ENCODE data around the gene TMEM163. TPM values are rescaled to one million over a fixed set of nuclear protein-coding genes. Genes with fewer than 3 reads are reported as not detected.

Gene TMEM163
- total and polyA plus RNA-seq, 2 donors (not counting 3 experiments of a cell fraction or from before 2014, with no cell fraction given): 1.0 to 2.8 TPM

DNA sequence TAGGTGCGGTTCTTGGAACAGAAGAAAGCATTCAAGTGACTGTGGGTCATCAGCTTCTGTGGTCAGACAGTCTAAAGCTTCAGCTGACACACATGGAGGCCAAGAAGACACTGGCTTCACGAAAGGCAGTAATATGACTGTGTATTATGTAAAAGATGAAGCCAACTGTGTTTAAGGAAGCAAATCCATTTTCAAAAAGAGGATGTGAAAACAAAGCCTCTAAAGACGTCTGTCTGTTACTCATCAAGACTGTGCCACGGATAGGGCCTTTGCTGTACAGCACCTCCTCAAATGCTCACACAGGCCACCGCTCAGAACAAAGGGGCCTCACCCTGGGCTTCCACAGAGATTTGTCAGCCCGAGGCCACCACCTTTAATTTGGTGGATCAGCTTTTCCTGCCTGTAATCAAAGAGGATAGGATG is 21.1 kb upstream of the TMEM163 start:
- intact Hi-C loops (cut with micrococcal nuclease) (no loop called here), dilution Hi-C loops (cut with MboI; ENCODE audit: extremely low pct_ligation_motif_present, low sequenced_read_pairs) (no loop called here)
- FAIRE-seq (no peak), DNase-seq (ENCODE audit: low read depth, low spot score) (no peak)
- H3K4me3 ChIP-seq (replicated peaks in 1 of 3; ENCODE audit: insufficient read depth in 1 of 3, low read depth in 1 of 3, low read length in 3 of 3): no peak overlapping the region
- no peak overlapping the region for H3K27ac ChIP-seq (ENCODE audit: insufficient read depth, low read depth, low read length)
- H3K27me3 ChIP-seq (ENCODE audit: control insufficient read depth in 2 of 2, insufficient read depth in 2 of 2, low read length in 2 of 2): peaks cover 0 to 8% of the 10 kb centered on the region in 2 experiments
- no peaks in the 10 kb centered on the region for H3K36me3 ChIP-seq (ENCODE audit: control insufficient read depth in 2 of 2, extremely low read depth in 1 of 2, insufficient read depth in 2 of 2, low read length in 2 of 2)
- H3K9me3 ChIP-seq (replicated peaks; ENCODE audit: control insufficient read depth, insufficient read depth, low read length): no peaks in the 10 kb centered on the region
- H3K79me2 ChIP-seq (ENCODE audit: control insufficient read depth, insufficient read depth, low read length): no peaks in the 10 kb centered on the region
- no peak for TF ChIP-seq MYC (IDR thresholded peaks at IDR 0.05; ENCODE audit: low read depth, low read length)
- no peak overlapping the region for H3K4me2 ChIP-seq (ENCODE audit: insufficient read depth, low read length)
- H3K9ac ChIP-seq (replicated peaks; ENCODE audit: extremely low read depth, insufficient read depth, low read length): no peak overlapping the region
- H4K20me1 ChIP-seq (replicated peaks; ENCODE audit: control insufficient read depth, extremely low read depth, insufficient read depth, low read length): no peaks in the 10 kb centered on the region
- no peaks in the 10 kb centered on the region for H3K9me1 ChIP-seq (replicated peaks; ENCODE audit: control insufficient read depth, extremely low read depth, insufficient read depth, low read length)
- ChIA-PET POLR2A (no interaction called here), CTCF (no interaction called here)
- BruUV-seq (replicated peaks): no TSS peak
- H2AFZ ChIP-seq (ENCODE audit: low read depth, low read length): no peak overlapping the region
- peaks cover 29% of the 10 kb centered on the region for H3K4me1 ChIP-seq (ENCODE audit: control insufficient read depth, extremely low read depth, insufficient read depth, low read length)

DNA sequence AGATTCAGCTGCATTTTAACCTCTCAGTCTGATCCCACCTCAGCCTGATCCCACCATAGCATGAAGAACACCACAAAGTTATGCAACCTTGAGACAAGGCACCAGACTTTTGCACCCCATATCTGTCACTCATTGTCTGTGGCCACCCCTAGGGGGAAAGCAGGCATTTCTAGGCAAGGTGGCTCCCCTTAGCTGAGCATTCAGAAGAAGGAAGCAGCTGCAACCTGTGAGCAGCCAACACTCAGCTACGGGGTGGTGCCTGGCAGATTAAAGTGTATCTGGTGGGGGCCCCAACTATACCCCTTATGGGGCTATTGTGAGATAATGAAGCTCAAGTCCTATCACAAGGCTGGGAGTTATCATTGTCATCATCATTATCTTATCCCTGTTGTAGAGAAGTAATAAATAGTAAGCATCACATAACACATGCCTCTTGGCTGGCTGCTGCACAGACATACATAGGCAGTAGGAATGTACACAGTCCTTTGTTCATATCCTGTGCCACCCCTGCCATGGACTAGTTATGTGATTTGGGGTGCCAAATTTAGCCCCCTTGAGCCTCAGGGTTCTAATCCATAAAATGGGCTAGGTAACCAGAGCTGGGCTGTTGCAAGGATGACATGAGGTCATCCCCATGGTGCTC is 20.6 kb upstream of the TMEM163 start:
- Histone ChIP-seq H3K79me2 (ENCODE audit: control insufficient read depth, insufficient read depth, low read length) (no peaks in the 10 kb centered on the region), H3K36me3 (ENCODE audit: control insufficient read depth in 2 of 2, extremely low read depth in 1 of 2, insufficient read depth in 2 of 2, low read length in 2 of 2) (no peaks in the 10 kb centered on the region), H2AFZ (ENCODE audit: low read depth, low read length) (no peak overlapping the region), H4K20me1 (replicated peaks; ENCODE audit: control insufficient read depth, extremely low read depth, insufficient read depth, low read length) (no peaks in the 10 kb centered on the region), H3K4me2 (ENCODE audit: insufficient read depth, low read length) (no peak overlapping the region), H3K27me3 (ENCODE audit: control insufficient read depth in 2 of 2, insufficient read depth in 2 of 2, low read length in 2 of 2) (peaks cover 0 to 5% of the 10 kb centered on the region in 2 experiments), H3K4me3 (replicated peaks in 1 of 3; ENCODE audit: insufficient read depth in 1 of 3, low read depth in 1 of 3, low read length in 3 of 3) (no peak overlapping the region), H3K9me3 (replicated peaks; ENCODE audit: control insufficient read depth, insufficient read depth, low read length) (no peaks in the 10 kb centered on the region), H3K27ac (ENCODE audit: insufficient read depth, low read depth, low read length) (no peak overlapping the region), H3K9ac (replicated peaks; ENCODE audit: extremely low read depth, insufficient read depth, low read length) (no peak overlapping the region), H3K4me1 (ENCODE audit: control insufficient read depth, extremely low read depth, insufficient read depth, low read length) (peaks cover 29% of the 10 kb centered on the region), H3K9me1 (replicated peaks; ENCODE audit: control insufficient read depth, extremely low read depth, insufficient read depth, low read length) (no peaks in the 10 kb centered on the region)
- POLR2A ChIA-PET: no interaction called here
- BruUV-seq (replicated peaks): no TSS peak
- CTCF ChIA-PET: interaction anchor here (0.8 kb wide), 1 partner anchor 54 kb away, joined by 3 read pairs; no protein-coding TSS in a partner anchor
- FAIRE-seq (no peak), DNase-seq (ENCODE audit: low read depth, low spot score) (no peak)
- intact Hi-C loops (cut with micrococcal nuclease) (no loop called here), dilution Hi-C loops (cut with MboI; ENCODE audit: extremely low pct_ligation_motif_present, low sequenced_read_pairs) (no loop called here)
- TF ChIP-seq, protein P1, sequence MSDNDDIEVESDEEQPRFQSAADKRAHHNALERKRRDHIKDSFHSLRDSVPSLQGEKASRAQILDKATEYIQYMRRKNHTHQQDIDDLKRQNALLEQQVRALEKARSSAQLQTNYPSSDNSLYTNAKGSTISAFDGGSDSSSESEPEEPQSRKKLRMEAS (IDR thresholded peaks at IDR 0.05; ENCODE audit: insufficient read depth, insufficient read length): no peak
- no peak for TF ChIP-seq GATA2 (IDR thresholded peaks at IDR 0.05; ENCODE audit: insufficient read depth, insufficient read length, low read depth, low read length)
- TF ChIP-seq JUN (IDR thresholded peaks at IDR 0.05; ENCODE audit: borderline replicate concordance, insufficient read depth, insufficient read length, low read depth): no peak
- TF ChIP-seq MYC (IDR thresholded peaks at IDR 0.05; ENCODE audit: low read depth, low read length): no peak
- TF ChIP-seq CTCF (IDR thresholded peaks at IDR 0.05; ENCODE audit: extremely low read depth in 1 of 2, insufficient read depth in 1 of 2, low read depth in 1 of 2, low read length in 2 of 2): no peak
- no peak for TF ChIP-seq EZH2 (IDR thresholded peaks at IDR 0.05; ENCODE audit: borderline replicate concordance, low read depth, low read length, severe bottlenecking)
- no peak for TF ChIP-seq POLR2A (IDR thresholded peaks at IDR 0.05; ENCODE audit: low read depth, low read length)
- TF ChIP-seq FOS (IDR thresholded peaks at IDR 0.05; ENCODE audit: borderline replicate concordance, insufficient read depth, low read length): no peak
- TF ChIP-seq POLR2AphosphoS5 (IDR thresholded peaks at IDR 0.05; ENCODE audit: insufficient read depth, low read depth, low read length): no peak
